Activated CD8-positive, alpha-beta T cell treated with anti-CD3 and anti-CD28 coated beads for 36 hours (primary cell): ENCODE results near the gene ADGRL2. TPM values are rescaled to one million over a fixed set of nuclear protein-coding genes. Genes with fewer than 3 reads are reported as not detected.
"Not testable (repeated sequence)": the region's sequence is repeated elsewhere in the genome, so short reads cannot be mapped to it uniquely, and the experiment has no call there.

ENCODE experiments used
- ATAC-seq: fragments of 200-7000 bp; cut with Tn5 transposase; one replicate; pipeline ENCODE4 v1.10.0; 2021; ENCODE audit warnings: mild to moderate bottlenecking, moderate library complexity
- CTCF ChIA-PET: fragments of 350-600 bp; sonication (Branson Sonifier 250); formaldehyde crosslinking; loops from one replicate; lab custom pipeline; 2021; ENCODE audit warnings: antibody characterized with exemption; lab: Charles Lee
- POLR2A ChIA-PET: fragments of 350-600 bp; sonication (Branson Sonifier 250); formaldehyde crosslinking; loops from one replicate; lab custom pipeline; 2021; ENCODE audit warnings: antibody characterized with exemption; lab: Charles Lee
- DNase-seq: peaks from one replicate; pipeline ENCODE4 v3.0.0-alpha.2; 2020
- H3K27ac Mint-ChIP-seq: one replicate; pipeline ENCODE4 v1.8.0; 2021; ENCODE audit warnings: mild to moderate bottlenecking, mixed read lengths
- H3K27me3 Mint-ChIP-seq: one replicate; pipeline ENCODE4 v1.8.0; 2021; ENCODE audit warnings: mixed read lengths
- H3K36me3 Mint-ChIP-seq: one replicate; pipeline ENCODE4 v1.8.0; 2021; ENCODE audit warnings: low read depth, mixed read lengths
- H3K4me1 Mint-ChIP-seq: one replicate; pipeline ENCODE4 v1.8.0; 2021; ENCODE audit warnings: low read depth, mixed read lengths
- H3K4me3 Mint-ChIP-seq: one replicate; pipeline ENCODE4 v1.8.0; 2021; ENCODE audit warnings: mild to moderate bottlenecking, moderate library complexity, mixed read lengths
- H3K9me3 Mint-ChIP-seq: one replicate; pipeline ENCODE4 v1.8.0; 2021; ENCODE audit warnings: mixed read lengths
- intact Hi-C: fragments of 100-400 bp; cut with micrococcal nuclease; formaldehyde crosslinking; loops from one replicate; pipeline ENCODE4 v1.10.0; 2022
- total RNA-seq, 2 experiments: library from RNA; stranded (reverse); gene quantifications; one replicate each; pipeline ENCODE4 v1.2.3, GENCODE V29; 2021
- TF ChIP-seq, protein P1 (sequence below): fragments of 200-600 bp; IDR thresholded peaks from one replicate; pipeline ENCODE4 v1.8.0; 2022; ENCODE audit warnings: antibody characterized with exemption, mild to moderate bottlenecking

Gene ADGRL2
- total RNA-seq, 2 experiments from 2014 or later: not detected

DNA sequence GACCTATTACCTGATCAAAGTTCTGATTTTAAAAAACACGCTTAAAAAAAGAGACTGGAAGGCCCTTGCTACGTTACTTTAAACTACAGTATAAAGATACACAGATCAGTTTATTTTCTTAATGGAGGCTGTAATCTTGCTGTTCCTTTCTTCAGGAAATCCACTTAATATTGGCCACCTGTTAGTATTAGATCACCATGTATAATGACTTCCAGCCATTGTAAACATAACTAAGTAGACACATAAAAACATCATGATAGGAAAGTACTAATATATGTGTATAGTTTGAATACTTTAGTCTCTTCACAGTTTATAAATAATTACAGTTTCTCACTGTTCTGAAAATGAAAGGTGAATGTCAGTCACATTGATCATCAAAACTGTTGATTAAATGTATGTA lies 68.6 kb downstream of the ADGRL2 start:
- no peaks in the 10 kb centered on the region for H3K27me3 Mint-ChIP-seq
- intact Hi-C loops: no loop called here
- CTCF ChIA-PET: no interaction called here
- no peaks in the 10 kb centered on the region for H3K4me1 Mint-ChIP-seq
- no peak overlapping the region for H3K27ac Mint-ChIP-seq
- POLR2A ChIA-PET: no interaction called here
- H3K9me3 Mint-ChIP-seq: peaks cover 6% of the 10 kb centered on the region
- H3K4me3 Mint-ChIP-seq: no peak overlapping the region
- DNase-seq (no peak), ATAC-seq (no peak)
- no peaks in the 10 kb centered on the region for H3K36me3 Mint-ChIP-seq
- TF ChIP-seq, protein P1, sequence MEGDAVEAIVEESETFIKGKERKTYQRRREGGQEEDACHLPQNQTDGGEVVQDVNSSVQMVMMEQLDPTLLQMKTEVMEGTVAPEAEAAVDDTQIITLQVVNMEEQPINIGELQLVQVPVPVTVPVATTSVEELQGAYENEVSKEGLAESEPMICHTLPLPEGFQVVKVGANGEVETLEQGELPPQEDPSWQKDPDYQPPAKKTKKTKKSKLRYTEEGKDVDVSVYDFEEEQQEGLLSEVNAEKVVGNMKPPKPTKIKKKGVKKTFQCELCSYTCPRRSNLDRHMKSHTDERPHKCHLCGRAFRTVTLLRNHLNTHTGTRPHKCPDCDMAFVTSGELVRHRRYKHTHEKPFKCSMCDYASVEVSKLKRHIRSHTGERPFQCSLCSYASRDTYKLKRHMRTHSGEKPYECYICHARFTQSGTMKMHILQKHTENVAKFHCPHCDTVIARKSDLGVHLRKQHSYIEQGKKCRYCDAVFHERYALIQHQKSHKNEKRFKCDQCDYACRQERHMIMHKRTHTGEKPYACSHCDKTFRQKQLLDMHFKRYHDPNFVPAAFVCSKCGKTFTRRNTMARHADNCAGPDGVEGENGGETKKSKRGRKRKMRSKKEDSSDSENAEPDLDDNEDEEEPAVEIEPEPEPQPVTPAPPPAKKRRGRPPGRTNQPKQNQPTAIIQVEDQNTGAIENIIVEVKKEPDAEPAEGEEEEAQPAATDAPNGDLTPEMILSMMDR: no peak

DNA sequence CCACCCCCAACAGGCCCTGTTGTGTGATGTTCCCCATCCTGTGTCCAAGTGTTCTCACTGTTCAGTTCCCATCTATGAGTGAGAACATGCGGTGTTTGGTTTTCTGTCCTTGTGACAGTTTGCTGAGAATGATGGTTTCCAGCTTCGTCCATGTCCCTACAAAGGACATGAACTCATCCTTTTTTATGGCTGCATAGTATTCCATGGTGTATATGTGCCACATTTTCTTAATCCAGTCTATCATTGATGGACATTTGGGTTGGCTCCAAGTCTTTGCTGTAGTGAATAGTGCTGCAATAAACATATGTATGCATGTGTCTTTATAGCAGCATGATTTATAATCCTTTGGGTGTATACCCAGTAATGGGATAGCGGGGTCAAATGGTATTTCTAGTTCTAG lies 70.4 kb downstream of the ADGRL2 start:
- H3K4me1 Mint-ChIP-seq, H3K9me3 Mint-ChIP-seq, intact Hi-C loops, POLR2A ChIA-PET, H3K27ac Mint-ChIP-seq, H3K27me3 Mint-ChIP-seq, H3K4me3 Mint-ChIP-seq, ATAC-seq, DNase-seq, CTCF ChIA-PET, H3K36me3 Mint-ChIP-seq: not testable (repeated sequence)

DNA sequence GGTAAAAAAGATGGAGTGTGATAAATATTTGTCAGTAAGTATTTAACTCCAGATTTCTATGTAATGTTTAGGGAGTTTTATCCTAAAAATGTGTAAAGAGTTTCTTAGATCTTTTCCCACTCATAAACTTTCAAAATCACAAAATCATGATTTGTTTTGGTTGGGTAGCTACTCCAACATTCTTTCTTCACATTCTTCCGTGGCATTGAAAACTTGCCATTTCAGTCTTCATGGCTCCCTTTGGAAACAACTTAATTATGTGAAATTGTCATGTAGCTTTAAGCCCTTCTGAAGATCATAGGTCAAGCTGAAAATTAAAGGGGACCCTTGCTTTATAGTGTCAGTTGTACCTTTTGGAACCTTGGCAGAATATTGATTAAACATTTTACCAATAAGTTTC lies 73.2 kb downstream of the ADGRL2 start:
- DNase-seq (no peak), ATAC-seq (no peak)
- H3K9me3 Mint-ChIP-seq: peaks cover 6% of the 10 kb centered on the region
- H3K36me3 Mint-ChIP-seq: no peaks in the 10 kb centered on the region
- H3K4me3 Mint-ChIP-seq: no peak overlapping the region
- H3K4me1 Mint-ChIP-seq: no peaks in the 10 kb centered on the region
- POLR2A ChIA-PET: no interaction called here
- CTCF ChIA-PET: interaction anchor here (0.7 kb wide), 1 partner anchor 1618 kb away, joined by 3 read pairs; no protein-coding TSS in a partner anchor
- H3K27me3 Mint-ChIP-seq: no peaks in the 10 kb centered on the region
- intact Hi-C loops: no loop called here
- H3K27ac Mint-ChIP-seq: no peak overlapping the region
- TF ChIP-seq, protein P1: no peak

DNA sequence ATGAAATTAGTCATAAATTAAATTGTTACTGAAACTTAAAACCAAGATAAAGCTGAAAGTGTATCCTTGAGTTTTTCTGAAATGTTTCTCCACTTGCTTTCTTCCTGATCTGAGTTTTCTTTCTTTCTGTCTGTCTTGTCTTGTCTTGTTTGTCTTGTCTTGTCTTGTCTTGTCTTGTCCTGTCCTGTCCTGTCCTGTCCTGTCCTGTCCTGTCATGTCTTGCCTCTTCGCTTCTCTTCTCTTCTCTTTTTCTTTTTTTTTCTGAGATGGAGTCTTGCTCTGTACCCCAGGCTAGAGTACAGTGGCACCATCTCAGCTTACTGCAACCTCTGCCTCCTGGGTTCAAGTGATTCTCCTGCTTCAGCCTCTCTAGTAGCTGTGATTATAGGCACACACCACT lies 73.7 kb downstream of the ADGRL2 start:
- H3K4me3 Mint-ChIP-seq: no peak overlapping the region
- ATAC-seq: no peak

DNA sequence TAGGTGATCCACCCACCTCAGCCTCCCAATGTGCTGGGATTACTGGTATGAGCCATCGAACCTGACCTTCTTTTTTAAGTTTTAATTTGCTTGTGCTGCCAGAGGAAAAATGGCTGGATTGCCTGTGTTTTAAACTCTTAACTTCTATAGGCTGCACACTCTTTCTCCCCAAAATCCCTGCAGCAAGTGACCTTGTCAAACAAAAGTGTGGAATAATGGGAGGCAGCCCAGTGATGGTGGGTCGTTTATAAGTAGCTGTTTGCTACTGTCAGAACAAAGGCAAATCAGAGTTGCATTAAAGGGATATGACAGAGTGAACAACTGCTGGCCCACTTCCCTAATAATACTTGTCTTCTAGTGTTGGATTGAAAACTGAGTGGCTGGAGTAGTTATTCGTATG lies 74.2 kb downstream of the ADGRL2 start:
- H3K9me3 Mint-ChIP-seq: peaks cover 6% of the 10 kb centered on the region
- no peaks in the 10 kb centered on the region for H3K4me1 Mint-ChIP-seq
- H3K27me3 Mint-ChIP-seq: no peaks in the 10 kb centered on the region
- TF ChIP-seq, protein P1: no peak
- ChIA-PET CTCF (no interaction called here), POLR2A (no interaction called here)
- no peak overlapping the region for H3K27ac Mint-ChIP-seq
- DNase-seq (no peak), ATAC-seq (no peak)
- no peak overlapping the region for H3K4me3 Mint-ChIP-seq
- H3K36me3 Mint-ChIP-seq: no peaks in the 10 kb centered on the region
- intact Hi-C loops: no loop called here

More for the DNA sequence above, 73.7 kb downstream of the ADGRL2 start:
- Mint-ChIP-seq H3K9me3 (peaks cover 6% of the 10 kb centered on the region), H3K27me3 (no peaks in the 10 kb centered on the region), H3K36me3 (no peaks in the 10 kb centered on the region), H3K4me1 (no peaks in the 10 kb centered on the region), H3K27ac (no peak overlapping the region)
- POLR2A ChIA-PET: no interaction called here
- TF ChIP-seq, protein P1: no peak
- intact Hi-C loops: no loop called here
- DNase-seq: no peak
- CTCF ChIA-PET: no interaction called here
